Activated effector memory CD4-positive, alpha-beta T cell treated with anti-CD3 and anti-CD28 coated beads, Interleukin-2, amount 50 U/mL, for 16 hours (primary cell): Measurements from ENCODE around the gene WRNIP1.

Experiments
- DNase-seq: peaks from one replicate; pipeline ENCODE4 v3.0.0-alpha.2; 2020

The WRNIP1 gene

DNA sequence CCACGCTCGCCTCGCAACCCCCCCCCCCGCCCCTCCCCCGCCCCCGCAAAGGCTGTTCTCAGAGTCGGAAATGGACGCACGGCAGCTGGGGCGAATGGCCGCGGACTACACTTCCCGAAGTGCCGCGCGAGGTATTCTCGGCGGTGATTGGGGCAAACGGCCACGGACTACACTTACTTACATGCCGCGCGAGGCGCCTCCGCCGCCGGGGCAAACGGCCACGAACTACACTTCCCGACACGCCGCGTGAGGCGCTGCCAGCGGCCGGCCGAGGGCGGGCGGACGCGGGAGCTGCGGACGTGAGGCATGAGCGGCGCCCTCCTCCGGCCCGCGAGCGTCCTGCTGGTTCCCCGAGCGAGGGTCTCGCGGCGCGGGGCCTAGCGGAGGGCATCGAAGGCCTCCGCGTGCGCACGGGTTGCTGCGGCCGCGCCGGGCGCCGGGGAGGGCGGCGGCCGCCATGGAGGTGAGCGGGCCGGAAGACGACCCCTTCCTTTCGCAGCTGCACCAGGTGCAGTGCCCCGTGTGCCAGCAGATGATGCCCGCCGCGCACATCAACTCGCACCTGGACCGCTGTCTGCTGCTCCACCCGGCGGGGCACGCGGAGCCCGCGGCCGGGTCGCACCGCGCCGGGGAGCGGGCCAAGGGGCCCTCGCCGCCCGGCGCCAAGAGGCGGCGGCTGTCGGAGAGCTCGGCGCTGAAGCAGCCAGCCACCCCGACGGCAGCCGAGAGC, at the start of gene WRNIP1:
WRNIP1 (plus strand) TSS at position 228 of the 730 bp plus-strand sequence; CDS start at position 458, 230 bp downstream.
- DNase-seq, result peak; percentile 99

DNA sequence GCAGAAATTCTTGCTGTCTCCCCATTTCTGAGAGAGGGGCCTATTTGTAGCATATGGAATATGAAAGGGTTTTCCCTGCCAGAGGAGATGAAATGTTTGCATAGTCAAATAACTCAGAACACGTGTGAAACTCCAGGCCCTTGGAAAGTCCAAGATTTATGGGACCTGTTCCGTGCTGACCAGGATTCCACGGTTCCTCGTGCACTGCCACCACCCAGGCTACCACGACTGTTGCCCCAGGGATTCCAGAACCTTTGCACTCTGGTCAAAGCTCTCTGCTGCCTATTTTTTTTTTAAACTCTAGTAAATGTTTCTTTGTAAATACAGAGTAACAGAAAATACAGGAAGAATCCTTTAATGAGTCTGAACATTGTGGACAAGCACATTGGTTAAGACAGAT, 49.5 kb upstream of the WRNIP1 start:
- no peak for DNase-seq

DNA sequence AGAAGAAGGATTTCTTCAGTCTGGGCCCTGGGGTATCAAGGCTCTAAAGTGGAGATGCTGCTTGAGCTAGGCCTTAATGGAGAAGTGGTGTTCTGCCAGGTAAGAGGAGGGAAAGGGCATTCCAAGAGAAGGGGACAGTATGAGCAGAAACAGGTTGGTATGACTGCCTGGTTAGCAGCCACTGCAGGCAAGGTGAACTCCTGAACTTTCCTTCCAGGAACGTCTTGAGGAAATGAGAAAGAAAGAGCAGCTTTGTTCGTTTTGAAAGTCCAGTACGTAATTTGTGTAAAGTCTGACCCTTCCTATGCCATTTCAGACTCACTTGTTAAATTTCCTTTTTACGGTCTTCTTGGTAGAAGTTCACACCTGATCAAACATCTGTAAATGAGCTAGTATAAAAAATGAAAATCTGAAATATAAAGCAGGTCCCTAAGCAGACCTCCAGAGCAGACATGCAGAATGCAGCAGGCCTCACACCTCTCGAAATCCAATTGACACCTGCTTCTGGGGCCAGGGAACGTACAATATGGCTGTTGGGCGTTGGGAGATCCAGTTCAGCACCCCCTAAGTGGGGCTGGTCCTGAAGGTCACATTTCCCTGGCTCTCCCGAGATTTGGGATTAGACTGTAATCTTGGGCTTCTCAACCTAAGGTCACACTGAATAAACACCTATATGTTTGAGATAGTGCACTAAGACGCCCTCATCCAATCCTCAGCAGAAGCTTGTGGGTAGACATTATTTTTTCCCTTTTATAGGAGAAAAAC, 48.1 kb upstream of the WRNIP1 start:
- DNase-seq, result no peak

DNA sequence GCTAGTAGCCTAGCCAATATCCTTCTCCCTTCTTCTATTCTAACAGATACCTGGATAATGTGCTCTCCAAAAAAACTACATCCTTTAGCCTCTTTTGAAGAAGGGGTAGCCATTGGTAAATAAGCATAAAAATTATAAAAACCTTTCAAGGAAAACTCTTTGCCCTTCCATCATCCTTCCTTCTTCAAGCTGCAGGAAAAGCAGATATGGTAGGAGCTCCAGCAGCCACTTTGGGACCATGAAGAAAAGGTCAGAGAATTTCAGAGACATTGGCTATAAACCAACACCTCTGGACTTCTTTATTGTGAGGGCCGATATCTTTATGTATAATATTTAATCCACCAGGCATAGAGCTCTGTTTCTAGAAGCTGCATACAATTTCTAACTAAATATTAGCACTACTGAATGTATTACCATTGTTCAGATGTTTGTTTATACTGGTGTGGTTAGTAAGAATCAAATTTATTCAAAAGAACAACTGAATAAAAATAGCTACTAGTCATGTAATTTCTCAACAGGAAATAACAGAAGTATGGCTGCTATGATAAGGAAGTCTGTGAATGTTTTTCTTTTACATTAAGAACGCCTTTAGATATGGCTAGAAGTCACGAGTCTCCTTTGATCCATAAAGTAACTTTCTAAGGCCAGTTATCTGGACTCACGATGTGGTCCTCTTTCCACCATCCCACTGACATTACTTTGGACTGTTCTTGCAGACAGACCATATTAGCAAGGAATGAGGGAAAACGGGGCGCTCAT, 46.7 kb upstream of the WRNIP1 start:
- DNase-seq, result no peak

DNA sequence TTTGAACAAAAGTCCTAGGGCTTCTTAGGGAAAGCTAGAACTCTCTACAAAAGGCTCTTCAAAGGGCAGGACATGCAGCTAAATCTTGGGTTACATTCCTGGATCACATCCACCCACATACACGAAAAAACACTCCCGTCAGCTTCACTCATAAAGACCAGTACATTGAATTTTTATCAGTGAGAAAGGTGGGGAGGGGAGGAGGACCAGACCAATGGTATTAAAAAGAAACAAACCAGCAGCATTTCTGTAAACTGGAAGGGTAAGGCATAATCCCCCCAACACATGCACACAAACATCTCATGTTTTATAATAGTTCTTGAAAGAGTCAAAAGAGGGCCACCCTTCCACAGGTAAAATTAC, 46.1 kb upstream of the WRNIP1 start:
- no peak for DNase-seq

DNA sequence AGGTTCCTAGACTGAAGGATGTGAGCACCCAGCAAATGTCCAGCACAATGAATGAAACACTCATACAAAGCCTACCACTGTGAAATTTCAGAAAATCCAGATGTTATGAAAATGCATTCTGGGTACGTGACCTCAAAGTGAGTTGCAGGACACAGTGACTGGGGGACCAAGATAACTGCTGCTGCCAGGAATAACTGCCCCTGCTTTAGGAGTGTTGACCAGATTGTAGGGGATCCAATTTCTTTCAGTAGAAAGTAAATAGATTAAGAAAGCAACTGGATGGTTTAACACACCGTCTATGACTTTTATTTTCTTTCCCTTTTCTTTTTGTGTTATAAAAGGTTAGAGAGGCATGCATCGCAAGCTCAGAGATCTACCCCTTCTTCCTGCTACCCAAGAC, 44.0 kb upstream of the WRNIP1 start:
- no peak for DNase-seq

DNA sequence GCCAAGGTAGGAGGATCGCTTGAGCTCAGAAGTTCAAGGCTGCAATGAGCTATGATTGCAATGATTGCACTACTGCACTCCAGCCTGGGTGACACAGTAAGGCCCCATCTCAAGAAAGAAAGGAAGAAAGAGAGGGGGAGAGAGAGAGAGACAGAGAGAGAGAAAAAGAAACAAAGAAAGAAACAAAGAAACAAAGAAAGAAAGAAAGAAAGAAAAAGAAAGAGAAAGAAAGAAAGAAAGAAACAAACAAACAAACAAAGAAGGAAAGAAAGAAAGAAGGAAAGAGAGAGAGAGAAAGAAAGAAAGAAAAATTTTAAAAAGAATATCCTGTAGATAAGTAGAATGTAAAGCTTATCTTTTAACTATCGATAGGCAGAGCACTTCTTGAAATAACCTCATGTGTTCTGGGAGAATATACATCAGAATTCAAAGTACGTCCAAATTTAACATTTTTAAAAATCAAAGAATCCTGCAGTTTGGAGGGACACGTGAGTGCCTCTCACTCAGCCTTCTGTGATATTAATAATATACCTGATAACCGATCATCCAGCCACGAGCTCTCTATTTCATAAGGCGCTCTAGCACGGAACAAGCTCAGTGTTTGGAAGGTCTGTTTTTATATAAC, 39.7 kb upstream of the WRNIP1 start:
- no peak for DNase-seq

DNA sequence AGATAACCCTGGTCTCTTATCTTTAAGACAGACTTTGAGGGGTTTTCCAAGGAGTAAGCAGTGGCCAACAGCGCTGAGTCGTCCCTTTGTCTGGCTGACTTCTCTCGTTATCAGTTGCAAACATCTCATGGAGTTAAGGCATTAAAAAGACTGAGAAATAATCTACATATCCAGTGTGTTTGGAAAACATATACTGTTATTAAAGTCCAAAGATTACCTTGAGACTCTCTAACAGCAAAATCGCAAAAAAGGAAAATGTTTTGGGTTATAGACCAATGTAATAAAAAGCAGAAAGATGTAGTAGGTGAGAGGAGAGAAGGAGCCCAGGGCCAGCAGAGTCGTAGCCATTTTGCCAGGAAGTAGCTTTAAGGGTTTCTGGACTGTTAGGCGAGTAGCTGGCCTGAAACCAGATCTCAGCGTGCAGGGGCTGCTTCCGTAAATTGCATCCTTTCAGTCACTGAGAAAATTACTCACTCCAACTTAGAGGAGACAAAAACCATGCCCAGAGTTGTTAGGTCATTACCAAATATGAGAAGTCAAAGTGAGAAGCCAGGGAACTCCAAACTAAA, 39.1 kb upstream of the WRNIP1 start:
- DNase-seq, result no peak

DNA sequence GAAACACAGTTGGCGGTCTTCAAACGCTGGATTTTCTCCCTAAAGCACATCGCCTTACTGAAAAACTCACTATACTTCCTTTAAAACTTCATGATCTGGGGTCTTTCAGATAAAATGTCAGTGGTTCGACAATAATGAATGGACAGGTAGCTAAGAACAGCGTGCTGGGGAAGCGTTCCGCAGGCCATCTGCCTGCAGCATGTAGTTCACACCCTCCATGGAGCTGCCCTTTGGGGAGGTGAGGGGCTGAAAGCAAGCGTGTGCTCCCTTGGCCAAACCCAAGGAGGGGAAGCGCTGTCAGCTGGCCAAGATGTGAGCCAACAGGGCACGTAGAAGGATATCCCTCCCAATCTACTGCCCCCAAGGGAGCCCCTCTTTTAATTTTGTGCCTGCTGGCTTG, 35.3 kb upstream of the WRNIP1 start:
- no peak for DNase-seq

DNA sequence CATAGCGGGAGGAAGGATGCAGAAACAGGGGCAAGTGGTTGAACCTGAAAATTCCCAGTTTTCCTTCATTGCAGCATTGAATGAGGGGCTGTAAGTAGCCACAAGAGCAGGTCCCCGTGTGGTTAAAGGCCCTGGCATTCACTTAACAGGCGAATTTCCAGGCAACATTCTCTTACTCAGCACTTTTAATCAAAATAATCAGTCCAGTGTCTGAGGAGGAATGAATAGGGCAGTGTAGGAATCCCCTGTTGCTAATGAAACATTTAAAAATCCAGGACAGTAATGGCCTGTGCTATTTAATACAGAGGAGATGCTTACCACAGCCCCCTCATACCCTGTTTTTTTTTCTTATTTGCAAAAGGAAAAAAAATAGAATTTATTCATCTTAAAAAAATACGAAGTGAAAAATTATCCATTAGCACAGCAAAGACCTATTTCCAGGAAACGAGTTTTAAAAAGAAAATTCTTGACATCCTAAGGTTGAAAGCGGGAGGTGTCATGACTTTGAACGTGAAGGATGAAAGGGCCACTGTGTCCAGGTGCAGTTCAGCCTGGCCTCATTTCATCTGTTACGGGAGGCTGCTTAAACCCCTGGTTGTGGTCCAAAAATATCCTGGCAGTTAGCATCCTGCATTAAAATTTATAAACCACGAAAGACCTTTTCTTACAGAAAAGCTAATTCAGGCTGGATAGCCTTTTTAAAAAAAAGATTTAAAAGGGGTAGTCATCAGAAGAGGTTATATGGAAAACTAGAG, 34.7 kb upstream of the WRNIP1 start:
- DNase-seq, result no peak

DNA sequence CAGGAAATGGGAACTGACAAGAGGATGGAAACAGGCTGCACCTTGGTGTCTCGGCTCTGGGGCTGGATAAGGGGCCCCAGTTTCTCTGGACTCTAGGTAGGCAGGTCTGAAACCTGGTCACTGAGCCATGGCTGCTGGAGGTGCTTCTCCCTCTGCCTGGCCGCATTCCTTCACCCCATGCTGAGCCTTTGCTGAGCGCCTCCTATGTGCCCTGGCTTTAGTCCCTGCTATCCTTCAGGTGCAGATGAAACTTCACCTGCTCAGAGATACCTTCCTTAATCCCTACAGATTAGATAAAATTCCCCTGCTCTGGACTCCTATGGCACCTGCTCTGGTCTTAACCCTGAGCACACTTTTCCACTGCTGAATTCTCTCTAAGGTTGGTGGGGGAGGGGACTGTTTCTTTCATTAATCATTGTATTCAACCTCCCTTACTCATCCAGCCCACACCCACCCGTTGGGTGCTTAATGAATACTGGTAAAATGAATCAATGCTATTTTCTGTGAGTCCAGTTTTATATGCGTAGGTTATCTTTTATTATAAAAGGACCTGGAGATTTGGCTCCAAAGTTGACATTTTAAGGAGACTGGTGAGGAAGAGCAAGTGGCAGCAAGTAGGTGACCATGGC, 33.8 kb upstream of the WRNIP1 start:
- DNase-seq, result no peak

DNA sequence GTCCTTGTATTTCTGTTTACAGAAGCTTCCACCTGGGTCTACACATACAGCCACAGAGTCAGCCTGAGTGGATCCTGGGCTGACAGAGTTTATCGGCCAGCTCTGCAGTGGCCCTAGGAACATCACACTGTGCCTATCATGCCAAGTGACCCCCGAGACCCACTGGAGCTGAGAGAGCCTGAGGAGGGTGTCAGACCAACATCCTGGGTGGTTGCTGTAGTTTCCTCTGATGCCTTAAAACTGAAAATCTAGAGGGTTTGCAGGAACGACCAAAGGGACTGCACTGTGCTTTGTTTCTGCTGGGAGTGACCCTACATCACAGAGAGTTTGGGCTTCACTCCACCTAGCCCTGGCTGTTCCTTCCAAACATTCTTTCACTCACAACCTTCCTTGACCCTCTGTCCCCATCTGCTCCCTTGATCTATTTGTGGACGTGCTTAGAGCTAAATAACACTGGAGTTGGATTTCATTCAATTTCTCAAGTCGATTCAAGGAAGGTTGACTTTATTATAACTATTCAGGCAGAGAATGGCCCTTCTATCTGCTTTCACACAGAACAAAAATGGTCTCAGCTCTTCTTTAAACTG, 32.6 kb upstream of the WRNIP1 start:
- DNase-seq, result no peak

DNA sequence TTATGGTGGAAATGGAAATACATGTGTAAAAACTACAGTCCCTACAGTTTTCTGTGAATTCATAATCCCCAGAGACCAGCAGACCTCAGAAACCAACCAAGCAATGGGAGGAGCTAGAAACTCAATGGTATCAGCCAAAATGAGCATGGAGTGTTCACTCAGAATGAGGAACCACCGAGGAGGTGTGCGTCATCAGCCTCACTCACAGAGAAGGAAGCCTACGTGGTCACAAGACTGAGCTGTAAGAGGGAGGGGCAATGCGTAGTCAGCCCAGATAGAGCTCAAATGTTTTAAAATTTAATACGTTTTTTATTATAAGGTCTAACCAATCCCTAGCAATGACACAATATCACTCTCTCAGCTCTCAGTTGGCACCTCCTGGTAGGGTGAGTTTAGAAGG, 31.9 kb upstream of the WRNIP1 start:
- no peak for DNase-seq

DNA sequence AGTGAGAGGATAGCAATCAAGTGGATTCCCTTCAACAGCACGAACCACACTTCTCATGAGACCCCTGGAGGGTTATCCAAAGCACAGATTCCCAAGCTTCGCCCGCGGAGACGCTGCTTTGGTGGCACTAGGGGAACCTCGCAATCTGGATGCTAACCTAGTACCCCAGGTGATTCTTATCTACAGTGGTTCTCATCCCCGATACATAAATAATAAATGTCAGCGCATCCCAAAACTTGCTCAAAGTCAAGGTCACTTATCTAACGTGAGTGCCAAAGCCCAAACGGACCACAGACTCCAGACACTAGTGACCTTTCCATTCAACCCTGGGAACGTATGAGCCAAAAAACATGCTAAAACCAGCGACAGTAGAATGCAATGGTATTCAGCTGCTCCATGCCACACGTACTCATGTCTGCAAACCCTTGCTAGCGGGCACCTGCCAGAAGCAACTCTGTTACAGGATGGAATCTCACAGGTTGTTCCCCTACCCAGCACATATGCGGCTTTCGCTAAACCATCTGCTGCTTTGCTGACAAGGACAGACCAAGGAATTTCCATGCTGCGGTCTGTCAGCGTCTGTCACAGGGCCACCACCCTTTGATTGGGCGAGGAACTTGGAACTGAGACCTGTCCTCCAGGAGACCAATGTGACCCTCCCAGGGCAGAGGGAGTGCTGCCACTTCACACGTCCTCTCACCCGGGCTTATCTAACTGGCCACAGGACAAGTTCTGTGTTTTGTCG, 31.3 kb upstream of the WRNIP1 start:
- no peak for DNase-seq

DNA sequence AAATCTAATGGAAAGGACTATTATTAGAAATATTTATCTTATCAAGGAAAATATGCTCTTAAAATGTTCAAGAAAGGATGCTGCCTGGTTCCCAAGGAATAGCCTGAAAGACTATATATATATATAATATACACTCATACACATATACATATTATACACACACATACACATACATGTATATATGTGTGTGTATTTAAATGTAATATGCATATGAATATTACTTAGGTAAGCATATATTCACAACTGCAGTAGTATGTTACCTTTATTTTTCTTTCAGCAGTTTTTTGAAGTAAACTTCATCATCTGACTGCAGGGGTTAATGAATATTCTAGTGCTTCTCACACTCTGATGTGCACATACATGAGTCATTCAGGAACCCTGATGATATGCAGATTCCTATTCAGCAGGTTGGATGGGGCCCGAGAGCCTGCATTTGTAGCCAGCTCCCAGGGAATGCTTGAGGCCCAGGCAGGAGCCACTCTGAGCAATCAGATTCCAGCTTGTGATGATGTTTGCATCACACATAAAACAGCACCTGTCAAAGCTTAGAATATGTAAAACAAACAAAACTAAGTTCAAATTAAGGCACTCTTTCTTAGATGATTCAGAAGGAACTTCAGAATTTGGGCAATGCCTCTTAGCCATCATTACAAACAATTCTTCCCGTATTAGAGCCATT, 30.6 kb upstream of the WRNIP1 start:
- DNase-seq, result no peak

DNA sequence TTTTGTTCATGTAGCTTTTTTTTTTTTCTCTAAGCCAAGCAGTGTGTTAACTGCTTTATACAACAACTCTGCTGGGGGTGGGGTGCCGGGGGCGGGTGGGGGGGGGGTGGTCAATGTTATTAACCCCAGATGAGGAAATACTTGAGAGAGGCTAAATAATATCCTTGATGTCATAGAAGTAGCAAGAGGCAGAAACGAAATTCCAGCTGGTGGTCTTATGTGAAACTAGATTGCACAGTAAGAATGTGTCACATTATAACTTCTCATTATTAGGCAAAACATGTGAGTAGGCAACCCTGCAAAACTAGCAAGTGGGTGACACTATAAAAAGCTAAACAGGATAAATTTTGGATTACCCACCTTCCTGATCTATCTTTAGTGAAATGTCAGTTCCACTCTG, 27.3 kb upstream of the WRNIP1 start:
- no peak for DNase-seq

DNA sequence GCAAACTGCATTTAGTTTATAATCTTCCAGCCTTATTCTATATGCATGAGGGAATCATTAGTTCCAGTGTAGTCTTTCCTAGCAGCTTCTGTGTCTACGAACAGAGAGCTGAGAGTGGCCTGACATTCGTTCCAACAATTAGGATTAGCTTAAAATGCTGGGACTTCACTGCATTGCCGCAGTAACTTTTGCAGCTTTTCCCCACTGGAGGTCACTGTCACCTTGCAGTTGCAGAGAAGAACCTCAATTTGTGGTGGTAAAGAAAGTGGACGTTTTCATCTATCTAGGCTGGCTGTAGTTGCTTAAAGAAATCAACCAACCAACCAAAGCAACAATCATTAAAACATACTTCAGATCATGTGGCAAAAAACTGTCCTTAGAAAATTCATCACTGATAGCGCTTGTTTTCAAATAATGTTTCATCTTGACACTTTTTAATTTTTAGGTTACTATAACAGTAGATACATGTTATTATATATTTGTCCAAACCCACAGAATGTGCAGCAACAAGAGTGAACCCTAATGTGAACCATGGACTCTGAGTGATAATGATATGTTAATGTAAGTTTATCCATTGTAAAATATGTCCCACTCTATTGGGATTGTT, 26.7 kb upstream of the WRNIP1 start:
- peak; percentile 74 for DNase-seq

DNA sequence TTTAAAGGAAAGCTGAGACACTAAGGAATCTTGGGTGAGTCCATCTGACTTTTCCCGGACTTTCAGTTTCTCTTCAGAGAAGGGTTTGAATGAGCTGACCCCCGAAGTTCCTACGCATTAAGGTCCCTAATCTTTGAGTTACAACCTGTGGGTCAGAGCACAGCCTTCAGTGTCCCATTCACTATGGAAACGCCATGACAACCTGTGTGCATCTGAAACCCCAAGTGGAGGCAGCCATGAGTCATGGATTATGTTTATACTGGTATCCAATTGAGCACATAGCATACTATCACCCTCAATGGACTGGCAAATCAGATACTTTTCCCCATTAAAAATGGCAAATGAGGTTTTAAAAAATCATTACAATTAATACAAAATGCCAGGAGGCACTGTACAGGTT, 25.9 kb upstream of the WRNIP1 start:
- no peak for DNase-seq

DNA sequence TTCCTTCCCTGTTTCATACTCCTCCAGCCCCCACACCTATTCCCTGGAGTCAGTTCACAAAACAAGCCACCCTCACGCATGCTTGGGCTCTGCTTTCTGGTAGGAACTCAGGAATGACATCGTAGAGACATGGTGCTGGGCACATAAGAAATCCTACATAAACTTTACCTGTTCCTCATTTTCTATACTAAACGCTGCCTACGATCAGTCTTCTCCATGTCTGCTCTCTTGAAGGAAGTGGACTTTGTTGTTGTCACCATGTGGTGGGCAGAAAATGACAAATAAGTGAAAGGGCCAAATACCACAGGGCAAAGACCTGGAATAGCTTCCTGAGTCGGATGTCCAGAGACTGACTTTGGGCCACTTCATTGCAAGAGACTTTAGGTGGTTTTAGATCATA, 24.6 kb upstream of the WRNIP1 start:
- no peak for DNase-seq

DNA sequence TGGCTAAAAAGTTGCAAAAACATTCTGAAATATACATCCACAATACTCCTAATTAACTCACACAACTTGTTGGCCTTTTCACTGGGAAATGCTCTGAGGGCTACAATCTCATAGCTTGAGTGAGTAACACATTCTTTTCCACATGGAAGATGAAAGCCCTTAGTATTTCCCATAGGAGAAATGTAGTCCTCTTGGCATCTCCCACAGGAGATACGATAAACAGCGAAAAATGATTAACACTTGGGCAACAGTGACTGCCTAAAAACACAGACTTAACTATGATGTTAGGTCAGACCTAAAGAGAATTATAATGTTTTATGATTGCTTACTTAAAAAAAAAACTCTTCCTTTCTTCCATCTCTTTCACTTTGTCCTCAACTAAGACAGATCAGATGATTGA, 23.4 kb upstream of the WRNIP1 start:
- DNase-seq, result no peak
